Suprapubic skin (tissue), 3 donors: Measurements from ENCODE around the gene SHISA9.

Experiments
- CTCF ChIP-seq, 2 donors: fragments of 200-600 bp in 1 of 2; fragments of 450-650 bp in 1 of 2; sonication (generic) in 1 of 2; IDR thresholded peaks; one replicate each; pipeline ENCODE4 v1.5.1; 2016 to 2019; ENCODE audit warnings: antibody characterized with exemption in 2 of 2, mild to moderate bottlenecking in 1 of 2, moderate library complexity in 1 of 2
- POLR2AphosphoS5 ChIP-seq, 3 donors: sonication (generic); formaldehyde crosslinking; IDR thresholded peaks; one replicate each; pipeline ENCODE4 v1.6.1; 2017; ENCODE audit warnings: antibody characterized with exemption in 3 of 3

- TF ChIP-seq CTCF (IDR thresholded peaks at IDR 0.05): no peak
- no peak for TF ChIP-seq POLR2AphosphoS5 (IDR thresholded peaks at IDR 0.05)
Measured at GRCh38 chr16:13077816-13078215, 176.4 kb downstream of the SHISA9 start.
